Nephron progenitor cell (in vitro differentiated cells): ENCODE results near the gene KIAA0586.

ENCODE experiments used
- DNase-seq: peaks from one replicate; pipeline ENCODE4 v3.0.0; 2021
- H3K27ac Mint-ChIP-seq: 2 replicates; pipeline ENCODE4 v1.8.0; 2021; ENCODE audit warnings: mild to moderate bottlenecking, moderate library complexity, mixed read lengths
- H3K27me3 Mint-ChIP-seq: 2 replicates; pipeline ENCODE4 v1.8.0; 2021; ENCODE audit warnings: mild to moderate bottlenecking, low read depth, mixed read lengths; ENCODE audit not compliant: poor library complexity
- H3K36me3 Mint-ChIP-seq: 2 replicates; pipeline ENCODE4 v1.8.0; 2021; ENCODE audit warnings: low read depth, mixed read lengths
- H3K4me1 Mint-ChIP-seq: 2 replicates; pipeline ENCODE4 v1.8.0; 2021; ENCODE audit warnings: mixed read lengths
- H3K4me3 Mint-ChIP-seq: 2 replicates; pipeline ENCODE4 v1.8.0; 2021; ENCODE audit warnings: mild to moderate bottlenecking, moderate library complexity, mixed read lengths
- H3K9me3 Mint-ChIP-seq: 2 replicates; pipeline ENCODE4 v1.8.0; 2021; ENCODE audit warnings: mild to moderate bottlenecking, moderate library complexity, mixed read lengths
- TF ChIP-seq, protein P1 (sequence below): fragments of 200-600 bp; sonication (generic); IDR thresholded peaks from 2 replicates; pipeline ENCODE4 v1.5.0; 2021; ENCODE audit warnings: antibody characterized with exemption

KIAA0586 gene

DNA sequence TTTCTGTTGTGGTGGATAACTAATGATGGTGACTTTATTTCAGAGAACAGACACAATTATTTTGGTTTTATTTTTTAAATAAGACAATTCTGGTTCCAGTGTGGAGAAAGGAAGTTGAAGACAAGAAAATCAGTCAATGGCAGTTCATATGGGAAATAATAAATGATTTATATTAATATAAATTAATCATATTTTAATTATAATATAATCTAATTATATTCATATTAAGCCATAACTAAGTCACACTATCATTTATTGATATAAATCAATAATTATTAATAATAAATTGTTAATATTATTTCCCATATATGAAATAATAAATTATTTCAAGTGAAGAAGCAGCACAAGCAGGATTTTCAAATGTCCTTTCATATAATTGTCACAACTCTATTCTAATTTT is 29.0 kb upstream of the KIAA0586 start:
- DNase-seq = no peak
- H3K36me3 Mint-ChIP-seq = peaks cover 4% of the 10 kb centered on the region
- H3K4me3 Mint-ChIP-seq = no peak overlapping the region
- H3K27ac Mint-ChIP-seq = no peak overlapping the region
- H3K4me1 Mint-ChIP-seq = peaks cover 5% of the 10 kb centered on the region
- no peaks in the 10 kb centered on the region for H3K9me3 Mint-ChIP-seq
- H3K27me3 Mint-ChIP-seq = peaks cover 24% of the 10 kb centered on the region
- TF ChIP-seq, protein P1, sequence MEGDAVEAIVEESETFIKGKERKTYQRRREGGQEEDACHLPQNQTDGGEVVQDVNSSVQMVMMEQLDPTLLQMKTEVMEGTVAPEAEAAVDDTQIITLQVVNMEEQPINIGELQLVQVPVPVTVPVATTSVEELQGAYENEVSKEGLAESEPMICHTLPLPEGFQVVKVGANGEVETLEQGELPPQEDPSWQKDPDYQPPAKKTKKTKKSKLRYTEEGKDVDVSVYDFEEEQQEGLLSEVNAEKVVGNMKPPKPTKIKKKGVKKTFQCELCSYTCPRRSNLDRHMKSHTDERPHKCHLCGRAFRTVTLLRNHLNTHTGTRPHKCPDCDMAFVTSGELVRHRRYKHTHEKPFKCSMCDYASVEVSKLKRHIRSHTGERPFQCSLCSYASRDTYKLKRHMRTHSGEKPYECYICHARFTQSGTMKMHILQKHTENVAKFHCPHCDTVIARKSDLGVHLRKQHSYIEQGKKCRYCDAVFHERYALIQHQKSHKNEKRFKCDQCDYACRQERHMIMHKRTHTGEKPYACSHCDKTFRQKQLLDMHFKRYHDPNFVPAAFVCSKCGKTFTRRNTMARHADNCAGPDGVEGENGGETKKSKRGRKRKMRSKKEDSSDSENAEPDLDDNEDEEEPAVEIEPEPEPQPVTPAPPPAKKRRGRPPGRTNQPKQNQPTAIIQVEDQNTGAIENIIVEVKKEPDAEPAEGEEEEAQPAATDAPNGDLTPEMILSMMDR = no peak

DNA sequence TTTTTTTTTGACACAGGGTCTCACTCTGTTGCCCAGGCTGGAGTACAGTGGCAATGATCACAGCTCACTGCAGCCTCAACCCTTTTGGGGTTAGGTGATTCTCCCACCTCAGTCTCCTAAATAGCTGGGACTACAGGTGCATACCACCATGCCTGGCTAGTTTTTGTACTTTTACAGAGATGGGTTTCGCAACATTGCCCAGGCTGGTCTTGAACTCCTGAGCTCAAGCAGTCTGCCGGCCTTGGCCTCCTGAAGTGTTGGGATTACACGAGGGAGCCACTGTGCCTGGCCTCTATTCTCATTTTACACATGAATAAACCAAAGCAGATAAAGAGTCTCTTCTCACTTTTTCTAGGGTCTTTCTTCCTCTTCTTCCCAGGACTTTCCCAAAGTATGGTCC is 28.6 kb upstream of the KIAA0586 start:
- peaks cover 21% of the 10 kb centered on the region for H3K27me3 Mint-ChIP-seq
- peaks cover 5% of the 10 kb centered on the region for H3K4me1 Mint-ChIP-seq
- TF ChIP-seq, protein P1 = no peak
- H3K9me3 Mint-ChIP-seq = no peaks in the 10 kb centered on the region
- H3K4me3 Mint-ChIP-seq = no peak overlapping the region
- no peak for DNase-seq
- H3K27ac Mint-ChIP-seq = no peak overlapping the region
- H3K36me3 Mint-ChIP-seq = peaks cover 4% of the 10 kb centered on the region

DNA sequence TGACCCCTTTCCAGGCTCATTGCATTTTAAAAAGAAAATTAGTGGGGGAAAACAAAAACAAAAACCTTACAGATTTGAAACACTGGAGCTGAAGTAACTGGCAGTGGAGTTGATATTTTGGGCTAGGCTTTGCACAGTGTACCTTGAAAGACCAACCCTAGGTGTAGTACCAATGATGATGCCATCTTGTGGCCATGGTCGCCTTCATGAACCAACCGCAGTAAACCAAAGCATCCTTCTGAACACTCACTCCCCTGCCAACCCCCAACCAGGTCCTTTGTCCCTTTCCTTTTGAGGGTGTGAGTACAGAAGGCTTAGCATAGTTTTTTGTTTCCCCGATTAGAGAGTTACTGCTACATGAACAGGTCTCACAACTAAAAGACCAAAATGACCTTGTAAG is 25.9 kb upstream of the KIAA0586 start:
- peaks cover 22% of the 10 kb centered on the region for H3K36me3 Mint-ChIP-seq
- no peak for DNase-seq
- H3K27me3 Mint-ChIP-seq = peaks cover 10% of the 10 kb centered on the region
- H3K4me1 Mint-ChIP-seq = no peaks in the 10 kb centered on the region
- H3K9me3 Mint-ChIP-seq = peaks cover 11% of the 10 kb centered on the region
- TF ChIP-seq, protein P1 = no peak
- H3K4me3 Mint-ChIP-seq = no peak overlapping the region
- no peak overlapping the region for H3K27ac Mint-ChIP-seq

DNA sequence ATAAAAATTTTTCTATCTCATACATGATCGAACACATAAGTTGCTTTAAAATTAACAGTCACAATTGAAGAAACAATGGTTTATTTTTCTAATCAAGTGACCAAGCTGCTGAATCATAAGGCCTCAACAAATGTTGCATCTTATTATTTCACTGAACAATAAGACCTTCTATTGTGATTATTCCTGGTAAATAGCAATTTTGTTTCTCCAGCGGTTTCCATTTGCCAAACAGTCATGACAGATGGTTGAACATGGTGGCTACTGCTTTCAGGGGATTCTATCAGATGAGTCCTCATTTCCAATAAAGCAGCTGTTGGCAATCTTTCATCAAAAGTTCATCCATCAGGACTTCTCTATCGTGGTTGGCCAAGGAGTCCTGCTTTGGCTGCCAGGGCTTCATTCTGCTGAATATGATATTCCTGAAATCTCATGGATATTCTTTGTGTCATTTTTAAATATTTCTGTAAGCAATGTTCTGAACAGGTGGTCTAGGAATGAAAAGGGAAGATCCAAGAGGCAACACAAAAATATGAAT is 18.8 kb upstream of the KIAA0586 start:
- TF ChIP-seq, protein P1 = no peak
- Mint-ChIP-seq H3K4me3 (no peak overlapping the region), H3K27ac (no peak overlapping the region), H3K4me1 (no peaks in the 10 kb centered on the region), H3K9me3 (peaks cover 11% of the 10 kb centered on the region), H3K27me3 (peaks cover 2% of the 10 kb centered on the region), H3K36me3 (peaks cover 60% of the 10 kb centered on the region)
- DNase-seq = no peak

DNA sequence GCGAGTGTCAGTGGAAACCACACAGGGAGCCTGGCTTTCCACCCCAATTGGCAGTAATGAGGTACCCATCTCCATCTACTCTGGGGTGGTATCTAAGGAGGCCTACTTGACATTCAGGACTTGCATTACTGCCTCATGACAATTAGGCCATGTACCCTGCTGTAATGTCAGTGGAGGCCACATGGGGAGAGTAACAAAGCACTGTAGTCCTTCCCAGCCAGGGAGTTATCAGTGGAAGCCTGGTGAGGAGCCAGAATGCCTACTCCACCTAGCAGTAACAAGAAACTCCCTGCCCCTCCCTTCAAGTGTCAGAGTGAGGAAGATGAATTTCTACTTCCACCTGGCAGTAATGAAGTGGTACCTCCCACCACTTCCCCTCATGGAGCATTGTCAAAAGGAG is 12.7 kb upstream of the KIAA0586 start:
- TF ChIP-seq, protein P1 = no peak
- no peak overlapping the region for H3K4me3 Mint-ChIP-seq
- no peak overlapping the region for H3K27ac Mint-ChIP-seq
- no peaks in the 10 kb centered on the region for H3K4me1 Mint-ChIP-seq
- no peak for DNase-seq
- peaks cover 78% of the 10 kb centered on the region for H3K36me3 Mint-ChIP-seq
- no peaks in the 10 kb centered on the region for H3K27me3 Mint-ChIP-seq
- H3K9me3 Mint-ChIP-seq = peaks cover 29% of the 10 kb centered on the region
